ENCODE measurements around the gene MMP2. TPM values are rescaled to one million over a fixed set of nuclear protein-coding genes. Genes with fewer than 3 reads are reported as not detected.

MMP2 gene
- total and polyA plus RNA-seq, 2 of the 8 experiments (the other 6 are each of a cell fraction or from before 2014, with no cell fraction given): 33.6 to 58.2 TPM

DNA sequence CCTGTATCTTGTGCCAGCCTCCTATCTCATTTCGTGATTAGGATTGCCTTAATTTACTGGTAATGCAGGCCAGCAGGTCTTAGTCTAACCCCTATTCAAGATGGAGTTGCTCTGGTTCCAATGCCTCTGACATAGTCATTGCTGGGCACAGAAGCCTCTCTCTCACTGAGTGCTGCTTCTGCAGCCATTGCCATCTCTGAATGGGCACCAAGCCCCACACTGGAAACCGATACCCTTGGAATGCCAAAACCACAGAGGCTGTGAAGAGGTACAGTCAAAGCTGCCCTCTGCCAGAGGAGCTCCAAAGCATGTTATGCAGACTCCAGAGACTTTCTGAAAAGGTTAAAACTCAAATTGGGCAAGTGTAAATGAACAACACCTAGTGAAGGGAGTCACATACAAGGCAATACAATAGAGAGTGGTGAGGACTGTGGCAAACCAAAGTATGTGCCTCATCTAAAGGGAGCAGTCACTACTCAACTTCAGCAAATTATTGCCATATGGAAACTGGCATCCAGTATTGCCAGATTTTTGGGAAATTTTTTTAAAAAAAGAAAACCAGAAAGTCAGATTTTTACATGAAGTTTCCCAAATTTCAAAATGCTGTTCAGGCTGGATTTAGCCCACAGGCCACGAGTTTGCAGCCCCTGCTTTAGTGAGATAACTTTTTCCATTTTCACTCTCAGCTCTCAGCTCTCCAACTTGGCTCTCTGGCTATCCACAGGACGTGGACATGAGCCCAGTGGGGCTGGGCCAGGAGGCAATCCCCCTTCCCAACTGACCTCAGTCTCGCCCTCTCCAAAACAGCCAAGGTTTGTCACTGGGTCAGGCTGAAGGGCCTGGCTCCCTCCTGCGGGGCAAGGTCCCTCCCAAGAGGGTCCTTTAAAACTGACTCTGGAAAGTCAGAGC is 2.1 kb upstream of the MMP2 start:
- H3K4me2 ChIP-seq (ENCODE audit: insufficient read depth in 1 of 2, low read depth in 2 of 2, low read length in 2 of 2): no peak overlapping the region
- H3K23me2 ChIP-seq (ENCODE audit: low read depth, low read length): peaks cover 15% of the 10 kb centered on the region
- DNase-seq (ENCODE audit: low read depth in 1 of 2, low spot score in 2 of 2) (no peak), FAIRE-seq (no peak)
- H4K8ac ChIP-seq (ENCODE audit: extremely low read depth, insufficient read depth, low read length): no peak overlapping the region
- no peak overlapping the region for H2BK120ac ChIP-seq (replicated peaks; ENCODE audit: low read depth, low read length)
- no peak overlapping the region for H4K5ac ChIP-seq (ENCODE audit: insufficient read length, low read depth, low read length)
- no peak overlapping the region for H3K23ac ChIP-seq (ENCODE audit: insufficient read length)
- H2AK5ac ChIP-seq (ENCODE audit: low read depth, low read length): no peak overlapping the region
- H3K4me3 ChIP-seq (ENCODE audit: extremely low read depth in 1 of 4, insufficient read depth in 2 of 4, low read depth in 3 of 4, low read length in 4 of 4): no peak overlapping the region
- no peak overlapping the region for H3K4ac ChIP-seq (replicated peaks; ENCODE audit: insufficient read length, low read depth, low read length)
- H2BK12ac ChIP-seq (ENCODE audit: low read depth, low read length): 0 out of 2 replicates have a peak overlapping the region, but pooled peaks have one; percentile 23
- H3K4me1 ChIP-seq (replicated peaks in 1 of 4; ENCODE audit: control insufficient read depth in 3 of 4, insufficient read depth in 4 of 4, low read length in 3 of 4): peaks cover 3 to 16% (median 9%) of the 10 kb centered on the region in 4 experiments
- WGBS, 2 experiments (ENCODE audit: extremely low coverage in 1 of 2, insufficient coverage in 1 of 2, insufficient read length in 1 of 2, insufficient replicate concordance in 2 of 2, low coverage in 1 of 2, low lambda C conversion rate in 2 of 2, missing lambda C conversion rate in 1 of 2): 80% methylated on average over 6 of the region's 6 CpGs; no CpG with 5 or more reads in 1 of the 2 experiments
- no peak overlapping the region for H3K14ac ChIP-seq (ENCODE audit: insufficient read length)
- H2BK5ac ChIP-seq (ENCODE audit: low read depth, low read length): no peak overlapping the region
- H4K91ac ChIP-seq (replicated peaks; ENCODE audit: insufficient read length, low read length): no peak overlapping the region
- H3K36me3 ChIP-seq (ENCODE audit: control insufficient read depth in 2 of 4, insufficient read depth in 4 of 4, low read length in 3 of 4): no peaks in the 10 kb centered on the region; a peak in 1 of 8 replicates
- no peaks in the 10 kb centered on the region for H3K9me3 ChIP-seq (ENCODE audit: insufficient read depth in 2 of 2, low read depth in 1 of 2, low read length in 1 of 2)
- H3K18ac ChIP-seq (ENCODE audit: extremely low read depth, low read length): no peak overlapping the region
- no peak overlapping the region for H3K9ac ChIP-seq (replicated peaks in 1 of 4; ENCODE audit: extremely low read depth in 1 of 4, low read depth in 3 of 4, low read length in 3 of 4)
- no peak overlapping the region for H3K27ac ChIP-seq (ENCODE audit: low read depth, low read length)
- H3K79me1 ChIP-seq (ENCODE audit: low read depth, low read length): no peaks in the 10 kb centered on the region; the same call in 1 of the 2 replicates
- no peak overlapping the region for H2AFZ ChIP-seq (ENCODE audit: low read length)
- POLR2A ChIA-PET (ENCODE audit: partially characterized antibody): interaction anchor here (1.2 kb wide), 1 partner anchor 23 kb away, joined by 3 read pairs; no protein-coding TSS in a partner anchor
- no peaks in the 10 kb centered on the region for H3K79me2 ChIP-seq (ENCODE audit: control insufficient read depth in 1 of 2, insufficient read depth in 2 of 2, low read length in 2 of 2)
- no peak overlapping the region for H2BK20ac ChIP-seq (ENCODE audit: low read length)
- CTCF ChIA-PET (ENCODE audit: partially characterized antibody): interaction anchor here (0.9 to 19.1 kb wide), 7 partner anchors 10 to 229 kb away, joined by 3 to 446 read pairs (median 5); partner anchors contain the start of gene SLC6A2
- no peak overlapping the region for H2BK15ac ChIP-seq (ENCODE audit: low read length)
- H3K27me3 ChIP-seq (replicated peaks in 1 of 4; ENCODE audit: control insufficient read depth in 3 of 4, extremely low read depth in 1 of 4, insufficient read depth in 3 of 4, low read length in 3 of 4): peaks cover 7 to 48% (median 31%) of the 10 kb centered on the region in 4 experiments
- peaks cover 0 to 3% of the 10 kb centered on the region in 2 experiments for H4K20me1 ChIP-seq (replicated peaks in 1 of 2; ENCODE audit: control insufficient read depth in 1 of 2, insufficient read depth in 2 of 2, low read length in 2 of 2)
- no peak overlapping the region for H3K56ac ChIP-seq (replicated peaks; ENCODE audit: insufficient read length, low read depth, low read length)
- TF ChIP-seq SIRT6 (IDR thresholded peaks at IDR 0.05; ENCODE audit: low read length) (no peak), FOSL1 (IDR thresholded peaks at IDR 0.05; ENCODE audit: insufficient read depth, low read depth, low read length) (no peak), EZH2 (IDR thresholded peaks at IDR 0.05; ENCODE audit: low read depth, low read length, severe bottlenecking) (no peak), SIN3A (conservative IDR thresholded peaks at IDR 0.05 in 1 of 2, IDR thresholded peaks at IDR 0.05 in 1 of 2; ENCODE audit: low read depth in 1 of 2, low read length in 2 of 2) (no peak), EGR1 (IDR thresholded peaks at IDR 0.05; ENCODE audit: borderline replicate concordance, low read depth, low read length) (no peak), CHD1 (IDR thresholded peaks at IDR 0.05; ENCODE audit: low read depth, low read length) (no peak), SAP30 (IDR thresholded peaks at IDR 0.05; ENCODE audit: insufficient read depth, insufficient replicate concordance, low read length) (no peak), RNF2 (IDR thresholded peaks at IDR 0.05; ENCODE audit: borderline replicate concordance, low read depth, low read length, missing control alignments, poor library complexity, severe bottlenecking) (no peak)
- TF ChIP-seq, protein P1, sequence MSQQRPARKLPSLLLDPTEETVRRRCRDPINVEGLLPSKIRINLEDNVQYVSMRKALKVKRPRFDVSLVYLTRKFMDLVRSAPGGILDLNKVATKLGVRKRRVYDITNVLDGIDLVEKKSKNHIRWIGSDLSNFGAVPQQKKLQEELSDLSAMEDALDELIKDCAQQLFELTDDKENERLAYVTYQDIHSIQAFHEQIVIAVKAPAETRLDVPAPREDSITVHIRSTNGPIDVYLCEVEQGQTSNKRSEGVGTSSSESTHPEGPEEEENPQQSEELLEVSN (IDR thresholded peaks at IDR 0.05): no peak
